Measurements from ENCODE around the gene KIF5A.
"Not testable (repeated sequence)": the region's sequence is repeated elsewhere in the genome, so short reads cannot be mapped to it uniquely, and the experiment has no call there.

The KIF5A gene

DNA sequence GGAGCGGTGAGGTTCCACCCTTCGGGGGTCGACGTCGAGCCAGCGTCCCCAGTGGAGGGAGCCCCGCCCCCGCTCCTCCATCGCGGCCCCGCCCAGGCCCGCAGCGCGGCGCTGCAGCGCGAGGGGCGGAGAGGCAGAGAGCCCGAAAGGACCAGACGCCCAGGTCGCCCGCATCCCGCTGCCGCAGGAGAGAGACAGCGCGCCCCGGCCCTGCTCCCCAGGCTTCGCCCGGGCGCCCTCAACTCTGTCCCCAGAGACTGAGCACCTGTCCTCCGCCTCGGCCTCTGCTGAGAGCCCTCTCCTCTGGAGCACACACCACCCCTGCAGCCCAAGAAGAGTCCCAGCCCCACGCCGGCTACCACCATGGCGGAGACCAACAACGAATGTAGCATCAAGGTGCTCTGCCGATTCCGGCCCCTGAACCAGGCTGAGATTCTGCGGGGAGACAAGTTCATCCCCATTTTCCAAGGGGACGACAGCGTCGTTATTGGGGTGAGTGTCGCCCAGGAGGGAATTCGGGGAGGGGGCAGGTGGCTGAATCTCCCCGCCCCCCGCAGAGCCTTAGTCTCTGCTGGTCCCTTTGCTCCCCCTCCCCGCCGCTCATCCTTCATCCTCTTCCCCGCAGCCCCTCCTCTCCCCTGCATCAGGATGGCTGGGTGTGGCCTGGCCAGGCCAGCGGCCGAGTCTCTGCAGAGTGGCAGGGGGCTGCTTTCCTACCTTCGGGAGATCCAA lies at the start of gene KIF5A:
Gene KIF5A, plus strand, starts transcription at position 136 of the 732 bp plus-strand sequence. Its CDS starts 228 bp downstream, at position 364.
- no peaks in the 10 kb centered on the region for H3K9me2 ChIP-seq (replicated peaks; ENCODE audit: low read depth, low read length)
- H3K27me3 ChIP-seq (ENCODE audit: insufficient read depth, low read length, poor library complexity, severe bottlenecking) = no peaks in the 10 kb centered on the region
- peaks cover 19% of the 10 kb centered on the region for H3K79me2 ChIP-seq (ENCODE audit: insufficient read depth, low read length)
- no peak within 1 kb of the TSS for H3K9ac ChIP-seq (ENCODE audit: low read depth, low read length, poor library complexity, severe bottlenecking)
- H3K4me3 ChIP-seq (ENCODE audit: low read length, poor library complexity, severe bottlenecking) = peak within 1 kb of the TSS; percentile 51
- peak within 1 kb of the TSS; percentile 58 for H2AFZ ChIP-seq (ENCODE audit: low read length)
- no peaks in the 10 kb centered on the region for H3F3A ChIP-seq (ENCODE audit: low read depth)
- no peaks in the 10 kb centered on the region for H3K36me3 ChIP-seq (ENCODE audit: insufficient read depth, low read length)
- H4K20me1 ChIP-seq (ENCODE audit: insufficient read depth, low read length, poor library complexity, severe bottlenecking) = peaks cover 9% of the 10 kb centered on the region
- H3K9me3 ChIP-seq (ENCODE audit: insufficient read depth, low read depth, low read length) = no peaks in the 10 kb centered on the region
- TF ChIP-seq EZH2phosphoT487 (IDR thresholded peaks at IDR 0.05; ENCODE audit: borderline replicate concordance) = no peak
- TF ChIP-seq, protein P1, sequence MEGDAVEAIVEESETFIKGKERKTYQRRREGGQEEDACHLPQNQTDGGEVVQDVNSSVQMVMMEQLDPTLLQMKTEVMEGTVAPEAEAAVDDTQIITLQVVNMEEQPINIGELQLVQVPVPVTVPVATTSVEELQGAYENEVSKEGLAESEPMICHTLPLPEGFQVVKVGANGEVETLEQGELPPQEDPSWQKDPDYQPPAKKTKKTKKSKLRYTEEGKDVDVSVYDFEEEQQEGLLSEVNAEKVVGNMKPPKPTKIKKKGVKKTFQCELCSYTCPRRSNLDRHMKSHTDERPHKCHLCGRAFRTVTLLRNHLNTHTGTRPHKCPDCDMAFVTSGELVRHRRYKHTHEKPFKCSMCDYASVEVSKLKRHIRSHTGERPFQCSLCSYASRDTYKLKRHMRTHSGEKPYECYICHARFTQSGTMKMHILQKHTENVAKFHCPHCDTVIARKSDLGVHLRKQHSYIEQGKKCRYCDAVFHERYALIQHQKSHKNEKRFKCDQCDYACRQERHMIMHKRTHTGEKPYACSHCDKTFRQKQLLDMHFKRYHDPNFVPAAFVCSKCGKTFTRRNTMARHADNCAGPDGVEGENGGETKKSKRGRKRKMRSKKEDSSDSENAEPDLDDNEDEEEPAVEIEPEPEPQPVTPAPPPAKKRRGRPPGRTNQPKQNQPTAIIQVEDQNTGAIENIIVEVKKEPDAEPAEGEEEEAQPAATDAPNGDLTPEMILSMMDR (conservative IDR thresholded peaks at IDR 0.05; ENCODE audit: low read length) = no peak
- peaks cover 20% of the 10 kb centered on the region for H3K4me1 ChIP-seq (ENCODE audit: insufficient read depth, low read length, poor library complexity, severe bottlenecking)
- H3K4me2 ChIP-seq (ENCODE audit: low read depth, low read length, poor library complexity, severe bottlenecking) = peak within 1 kb of the TSS; percentile 42

DNA sequence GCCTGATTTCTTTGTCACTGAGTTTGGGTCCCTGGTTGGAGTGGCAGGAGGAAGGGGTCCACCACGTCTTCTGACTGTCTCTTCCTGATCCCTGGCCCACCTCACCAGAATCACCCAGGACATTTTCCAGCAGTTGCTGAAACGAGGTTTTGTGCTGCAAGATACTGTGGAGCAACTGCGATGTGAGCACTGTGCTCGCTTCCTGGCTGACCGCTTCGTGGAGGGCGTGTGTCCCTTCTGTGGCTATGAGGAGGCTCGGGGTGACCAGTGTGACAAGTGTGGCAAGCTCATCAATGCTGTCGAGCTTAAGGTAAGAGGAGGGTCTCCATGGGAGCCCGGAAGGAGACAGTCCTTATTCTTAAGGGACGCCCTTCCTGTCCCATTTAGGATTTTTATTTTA lies 49.6 kb upstream of the KIF5A start:
- H3K4me3 ChIP-seq (ENCODE audit: low read length, poor library complexity, severe bottlenecking) = no peak overlapping the region
- no peak overlapping the region for H3K9ac ChIP-seq (ENCODE audit: low read depth, low read length, poor library complexity, severe bottlenecking)
- H3K36me3 ChIP-seq (ENCODE audit: insufficient read depth, low read length) = peaks cover 67% of the 10 kb centered on the region; the same call in 1 of the 2 replicates
- no peak overlapping the region for H2AFZ ChIP-seq (ENCODE audit: low read length)
- no peaks in the 10 kb centered on the region for H3K4me1 ChIP-seq (ENCODE audit: insufficient read depth, low read length, poor library complexity, severe bottlenecking)
- H3K9me3 ChIP-seq (ENCODE audit: insufficient read depth, low read depth, low read length) = no peaks in the 10 kb centered on the region
- H3K9me2 ChIP-seq (replicated peaks; ENCODE audit: low read depth, low read length) = no peaks in the 10 kb centered on the region
- no peak overlapping the region for H3K4me2 ChIP-seq (ENCODE audit: low read depth, low read length, poor library complexity, severe bottlenecking)
- no peaks in the 10 kb centered on the region for H3K79me2 ChIP-seq (ENCODE audit: insufficient read depth, low read length)
- H4K20me1 ChIP-seq (ENCODE audit: insufficient read depth, low read length, poor library complexity, severe bottlenecking) = peaks cover 4% of the 10 kb centered on the region
- H3F3A ChIP-seq (ENCODE audit: low read depth) = no peaks in the 10 kb centered on the region
- no peaks in the 10 kb centered on the region for H3K27me3 ChIP-seq (ENCODE audit: insufficient read depth, low read length, poor library complexity, severe bottlenecking)
- TF ChIP-seq, protein P1 (conservative IDR thresholded peaks at IDR 0.05; ENCODE audit: low read length) = no peak
- no peak for TF ChIP-seq EZH2phosphoT487 (IDR thresholded peaks at IDR 0.05; ENCODE audit: borderline replicate concordance)

DNA sequence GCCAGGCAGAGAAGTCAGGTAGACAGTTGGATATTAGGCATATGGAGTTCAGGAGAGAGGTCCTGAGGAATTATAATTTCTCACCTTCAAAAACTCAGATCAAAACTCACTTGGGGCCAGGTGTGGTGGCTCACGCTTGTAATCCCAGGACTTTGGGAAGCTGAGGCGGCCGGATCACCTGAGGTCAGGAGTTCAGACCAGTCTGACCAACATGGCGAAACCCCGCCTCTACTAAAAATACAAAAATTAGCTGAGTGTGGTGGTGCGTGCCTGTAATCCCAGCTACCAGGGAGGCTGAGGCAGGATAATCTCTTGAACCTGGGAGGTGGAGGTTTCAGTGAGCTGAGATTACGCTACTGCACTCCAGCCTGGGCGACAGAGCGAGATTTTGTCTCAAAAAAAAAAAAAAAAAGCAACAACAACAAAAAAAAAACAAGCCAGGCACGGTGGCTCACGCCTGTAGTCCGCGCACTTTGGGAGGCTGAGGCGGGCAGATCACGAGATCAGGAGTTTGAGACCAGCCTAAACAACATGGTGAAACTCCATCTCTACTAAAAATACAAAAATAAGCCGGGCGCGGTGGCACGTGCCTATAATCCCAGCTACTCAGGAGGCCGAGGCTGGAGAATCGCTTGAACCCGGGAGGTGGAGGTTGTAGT lies 47.4 kb upstream of the KIF5A start:
- H3K9ac ChIP-seq (ENCODE audit: low read depth, low read length, poor library complexity, severe bottlenecking); H3K9me3 ChIP-seq (ENCODE audit: insufficient read depth, low read depth, low read length); H3K4me3 ChIP-seq (ENCODE audit: low read length, poor library complexity, severe bottlenecking); H4K20me1 ChIP-seq (ENCODE audit: insufficient read depth, low read length, poor library complexity, severe bottlenecking); H3K9me2 ChIP-seq (replicated peaks; ENCODE audit: low read depth, low read length); H3F3A ChIP-seq (ENCODE audit: low read depth); H3K27me3 ChIP-seq (ENCODE audit: insufficient read depth, low read length, poor library complexity, severe bottlenecking); H3K79me2 ChIP-seq (ENCODE audit: insufficient read depth, low read length); H3K4me1 ChIP-seq (ENCODE audit: insufficient read depth, low read length, poor library complexity, severe bottlenecking); H2AFZ ChIP-seq (ENCODE audit: low read length); H3K4me2 ChIP-seq (ENCODE audit: low read depth, low read length, poor library complexity, severe bottlenecking): not testable (repeated sequence)
- peaks cover 65% of the 10 kb centered on the region; the same call in 1 of the 2 replicates for H3K36me3 ChIP-seq (ENCODE audit: insufficient read depth, low read length)

DNA sequence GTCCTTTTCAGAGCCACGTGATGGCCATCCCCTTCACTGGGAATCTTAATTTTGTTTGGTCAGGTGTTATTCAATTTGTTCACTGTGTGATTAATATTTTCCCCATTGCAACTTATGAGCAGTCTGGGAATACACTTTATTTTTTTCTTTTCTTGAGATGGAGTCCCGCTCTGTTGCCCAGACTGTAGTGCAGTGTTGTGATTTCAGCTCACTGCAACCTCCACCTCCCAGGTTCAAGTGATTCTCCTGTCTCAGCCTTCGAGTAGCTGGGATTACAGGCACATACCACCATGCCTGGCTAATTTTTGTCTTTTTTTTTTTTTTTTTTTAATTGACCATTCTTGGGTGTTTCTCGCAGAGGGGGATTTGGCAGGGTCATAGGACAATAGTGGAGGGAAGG lies 43.3 kb upstream of the KIF5A start:
- not testable (repeated sequence) for H4K20me1 ChIP-seq (ENCODE audit: insufficient read depth, low read length, poor library complexity, severe bottlenecking); H3K9me3 ChIP-seq (ENCODE audit: insufficient read depth, low read depth, low read length); H3K79me2 ChIP-seq (ENCODE audit: insufficient read depth, low read length); H3K4me2 ChIP-seq (ENCODE audit: low read depth, low read length, poor library complexity, severe bottlenecking); H3K9me2 ChIP-seq (replicated peaks; ENCODE audit: low read depth, low read length); H3K9ac ChIP-seq (ENCODE audit: low read depth, low read length, poor library complexity, severe bottlenecking); H3K4me1 ChIP-seq (ENCODE audit: insufficient read depth, low read length, poor library complexity, severe bottlenecking); H3K27me3 ChIP-seq (ENCODE audit: insufficient read depth, low read length, poor library complexity, severe bottlenecking); H2AFZ ChIP-seq (ENCODE audit: low read length); H3F3A ChIP-seq (ENCODE audit: low read depth); H3K4me3 ChIP-seq (ENCODE audit: low read length, poor library complexity, severe bottlenecking)
- peaks cover 60% of the 10 kb centered on the region for H3K36me3 ChIP-seq (ENCODE audit: insufficient read depth, low read length)

DNA sequence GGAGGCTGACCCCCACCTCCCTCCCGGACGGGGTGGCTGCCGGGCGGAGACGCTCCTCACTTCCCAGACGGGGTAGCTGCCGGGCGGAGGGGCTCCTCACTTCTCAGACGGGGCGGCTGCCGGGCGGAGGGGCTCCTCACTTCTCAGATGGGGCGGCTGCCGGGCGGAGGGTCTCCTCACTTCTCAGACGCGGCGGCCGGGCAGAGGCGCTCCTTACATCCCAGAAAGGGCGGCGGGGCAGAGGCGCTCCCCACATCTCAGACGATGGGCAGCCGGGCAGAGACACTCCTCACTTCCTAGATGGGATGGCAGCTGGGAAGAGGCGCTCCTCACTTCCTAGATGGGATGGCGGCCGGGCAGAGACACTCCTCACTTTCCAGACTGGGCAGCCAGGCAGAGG lies 42.0 kb upstream of the KIF5A start:
- H3K9ac ChIP-seq (ENCODE audit: low read depth, low read length, poor library complexity, severe bottlenecking); H4K20me1 ChIP-seq (ENCODE audit: insufficient read depth, low read length, poor library complexity, severe bottlenecking); H3K4me2 ChIP-seq (ENCODE audit: low read depth, low read length, poor library complexity, severe bottlenecking); H2AFZ ChIP-seq (ENCODE audit: low read length); H3K79me2 ChIP-seq (ENCODE audit: insufficient read depth, low read length); H3K27me3 ChIP-seq (ENCODE audit: insufficient read depth, low read length, poor library complexity, severe bottlenecking); H3F3A ChIP-seq (ENCODE audit: low read depth); H3K4me1 ChIP-seq (ENCODE audit: insufficient read depth, low read length, poor library complexity, severe bottlenecking); H3K4me3 ChIP-seq (ENCODE audit: low read length, poor library complexity, severe bottlenecking); H3K9me3 ChIP-seq (ENCODE audit: insufficient read depth, low read depth, low read length); H3K9me2 ChIP-seq (replicated peaks; ENCODE audit: low read depth, low read length): not testable (repeated sequence)
- peaks cover 71% of the 10 kb centered on the region for H3K36me3 ChIP-seq (ENCODE audit: insufficient read depth, low read length)

Data from Loucy (cell line).